ENCODE data around the gene TMEFF2.

Gene TMEFF2

GRCh38 chr2:191907091-191907490 is 287.6 kb downstream of the TMEFF2 start:
- DNase-seq: no peak

- no peak for DNase-seq
Measured at GRCh38 chr2:191905336-191905735, 289.4 kb downstream of the TMEFF2 start.

- no peak for DNase-seq
Measured at GRCh38 chr2:191901031-191901430, 293.7 kb downstream of the TMEFF2 start.

- DNase-seq: no peak
Measured at GRCh38 chr2:191899410-191899809, 295.3 kb downstream of the TMEFF2 start.

Data from amygdala (tissue), 56 donors.